ENCODE data around the gene MYO5A. TPM values are rescaled to one million over a fixed set of nuclear protein-coding genes. Genes with fewer than 3 reads are reported as not detected.

MYO5A gene
- total and polyA plus RNA-seq, 2 donors (not counting 1 experiment from before 2014, with no cell fraction given), result 12.2 to 44.4 TPM

DNA sequence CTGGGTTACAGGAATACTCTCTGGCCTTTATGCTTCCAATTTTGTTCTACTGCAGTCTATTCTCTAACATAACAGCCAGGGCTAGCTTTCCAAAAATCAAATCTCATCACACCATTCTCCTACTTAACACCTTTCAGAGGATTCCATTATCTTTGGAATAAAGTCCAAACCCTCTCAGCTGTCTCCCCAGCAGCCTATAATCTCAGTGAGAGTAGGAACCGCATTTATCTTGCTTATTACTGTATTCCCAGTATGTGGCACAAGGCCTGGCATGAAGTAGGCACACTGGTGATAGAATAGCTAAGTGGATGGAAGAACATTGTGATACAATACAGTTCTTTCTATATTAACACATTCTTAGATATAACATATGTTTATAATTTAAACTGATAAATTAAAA lies 184.1 kb downstream of the MYO5A start:
- H4K20me1 ChIP-seq (ENCODE audit: control insufficient read depth, insufficient read depth, low read length, poor library complexity, severe bottlenecking), result no peaks in the 10 kb centered on the region
- H3K9me3 ChIP-seq (ENCODE audit: control extremely low read depth in 1 of 3, control insufficient read depth in 2 of 3, insufficient read depth in 1 of 3, low read length in 2 of 3), result no peaks in the 10 kb centered on the region
- H3K27me3 ChIP-seq (replicated peaks in 1 of 4; ENCODE audit: control extremely low read depth in 1 of 4, control insufficient read depth in 3 of 4, insufficient read depth in 4 of 4, low read length in 3 of 4), result no peaks in the 10 kb centered on the region
- CTCF ChIA-PET, result no interaction called here
- no peak overlapping the region for H2AFZ ChIP-seq (ENCODE audit: insufficient read depth, low read depth, low read length, poor library complexity, severe bottlenecking)
- H3K4me3 ChIP-seq (ENCODE audit: control extremely low read depth in 1 of 5, extremely low read depth in 1 of 5, insufficient read depth in 1 of 5, low read depth in 2 of 5, low read length in 4 of 5), result no peak overlapping the region
- no peak overlapping the region for H3K4me2 ChIP-seq (replicated peaks; ENCODE audit: low read depth, low read length, poor library complexity, severe bottlenecking)
- H3K27ac ChIP-seq (ENCODE audit: low read length in 2 of 2), result no peak overlapping the region
- DNase-seq (no peak), ATAC-seq (ENCODE audit: low read depth) (no peak)
- intact Hi-C loops (cut with micrococcal nuclease), result no loop called here
- POLR2A ChIA-PET, result no interaction called here
- Mint-ChIP-seq H3K27me3 (no peaks in the 10 kb centered on the region), H3K27ac (no peak overlapping the region), H3K4me1 (no peaks in the 10 kb centered on the region), H3K4me3 (no peak overlapping the region), H3K9me3 (ENCODE audit: insufficient read depth) (no peaks in the 10 kb centered on the region)
- peaks cover 9 to 56% of the 10 kb centered on the region in 2 experiments for H3K36me3 ChIP-seq (replicated peaks in 1 of 2; ENCODE audit: control extremely low read depth in 1 of 2, control insufficient read depth in 1 of 2, extremely low read depth in 1 of 2, insufficient read depth in 2 of 2, low read length in 1 of 2)
- H3K9ac ChIP-seq (ENCODE audit: low read length), result no peak overlapping the region
- no peaks in the 10 kb centered on the region for H3K4me1 ChIP-seq (ENCODE audit: control insufficient read depth in 2 of 2, insufficient read depth in 2 of 2, low read length in 2 of 2)
- WGBS (ENCODE audit: insufficient coverage), result no CpG with 5 or more reads among the region's 1 CpG
- no peaks in the 10 kb centered on the region for H3K79me2 ChIP-seq (ENCODE audit: control insufficient read depth, insufficient read depth, low read length)
- no peak for TF ChIP-seq EZH2 (IDR thresholded peaks at IDR 0.05; ENCODE audit: borderline replicate concordance, insufficient read depth, low read depth, low read length, poor library complexity, severe bottlenecking)
- TF ChIP-seq, protein P1, sequence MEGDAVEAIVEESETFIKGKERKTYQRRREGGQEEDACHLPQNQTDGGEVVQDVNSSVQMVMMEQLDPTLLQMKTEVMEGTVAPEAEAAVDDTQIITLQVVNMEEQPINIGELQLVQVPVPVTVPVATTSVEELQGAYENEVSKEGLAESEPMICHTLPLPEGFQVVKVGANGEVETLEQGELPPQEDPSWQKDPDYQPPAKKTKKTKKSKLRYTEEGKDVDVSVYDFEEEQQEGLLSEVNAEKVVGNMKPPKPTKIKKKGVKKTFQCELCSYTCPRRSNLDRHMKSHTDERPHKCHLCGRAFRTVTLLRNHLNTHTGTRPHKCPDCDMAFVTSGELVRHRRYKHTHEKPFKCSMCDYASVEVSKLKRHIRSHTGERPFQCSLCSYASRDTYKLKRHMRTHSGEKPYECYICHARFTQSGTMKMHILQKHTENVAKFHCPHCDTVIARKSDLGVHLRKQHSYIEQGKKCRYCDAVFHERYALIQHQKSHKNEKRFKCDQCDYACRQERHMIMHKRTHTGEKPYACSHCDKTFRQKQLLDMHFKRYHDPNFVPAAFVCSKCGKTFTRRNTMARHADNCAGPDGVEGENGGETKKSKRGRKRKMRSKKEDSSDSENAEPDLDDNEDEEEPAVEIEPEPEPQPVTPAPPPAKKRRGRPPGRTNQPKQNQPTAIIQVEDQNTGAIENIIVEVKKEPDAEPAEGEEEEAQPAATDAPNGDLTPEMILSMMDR (IDR thresholded peaks at IDR 0.05), result no peak

DNA sequence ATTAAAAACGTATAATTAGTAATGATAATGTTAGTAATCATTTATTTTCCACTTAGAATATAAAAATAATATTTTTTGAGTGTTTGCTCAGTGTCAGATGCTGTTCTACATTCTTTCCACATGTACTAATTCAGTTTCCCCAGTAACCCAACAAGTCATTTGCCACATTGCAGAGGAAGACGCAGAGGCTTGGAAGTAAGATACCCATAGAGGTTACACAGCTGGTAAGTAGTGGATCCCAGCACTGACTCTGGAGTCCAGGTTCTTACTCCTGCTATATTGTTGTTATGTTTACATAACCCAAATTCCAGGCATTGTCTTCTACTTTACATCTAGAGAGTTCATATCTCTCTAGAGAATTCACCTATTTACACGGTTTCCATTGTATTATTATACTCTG lies 184.8 kb downstream of the MYO5A start:
- POLR2A ChIA-PET, result no interaction called here
- DNase-seq, result no peak

More for the DNA sequence above, 184.8 kb downstream of the MYO5A start:
- H3K4me1 Mint-ChIP-seq, result no peaks in the 10 kb centered on the region
- H4K20me1 ChIP-seq (ENCODE audit: control insufficient read depth, insufficient read depth, low read length, poor library complexity, severe bottlenecking), result no peaks in the 10 kb centered on the region
- no peaks in the 10 kb centered on the region for H3K4me1 ChIP-seq (ENCODE audit: control insufficient read depth in 2 of 2, insufficient read depth in 2 of 2, low read length in 2 of 2)
- no peaks in the 10 kb centered on the region for H3K9me3 ChIP-seq (ENCODE audit: control extremely low read depth in 1 of 3, control insufficient read depth in 2 of 3, insufficient read depth in 1 of 3, low read length in 2 of 3)
- H3K9ac ChIP-seq (ENCODE audit: low read length), result no peak overlapping the region
- TF ChIP-seq EZH2 (IDR thresholded peaks at IDR 0.05; ENCODE audit: borderline replicate concordance, insufficient read depth, low read depth, low read length, poor library complexity, severe bottlenecking), result no peak
- TF ChIP-seq, protein P1 (IDR thresholded peaks at IDR 0.05), result no peak
- H3K27me3 ChIP-seq (replicated peaks in 1 of 4; ENCODE audit: control extremely low read depth in 1 of 4, control insufficient read depth in 3 of 4, insufficient read depth in 4 of 4, low read length in 3 of 4), result no peaks in the 10 kb centered on the region
- H3K4me2 ChIP-seq (replicated peaks; ENCODE audit: low read depth, low read length, poor library complexity, severe bottlenecking), result no peak overlapping the region
- no peaks in the 10 kb centered on the region for H3K9me3 Mint-ChIP-seq (ENCODE audit: insufficient read depth)
- H3K27ac Mint-ChIP-seq, result no peak overlapping the region
- 40% methylated on average over 1 of the region's 3 CpGs for WGBS (ENCODE audit: insufficient coverage)
- CTCF ChIA-PET, result interaction anchor here (0.6 to 1.0 kb wide), 3 partner anchors 13 to 404 kb away, joined by 3 to 4 read pairs (median 3); no protein-coding TSS in a partner anchor
- no peak overlapping the region for H3K4me3 ChIP-seq (ENCODE audit: control extremely low read depth in 1 of 5, extremely low read depth in 1 of 5, insufficient read depth in 1 of 5, low read depth in 2 of 5, low read length in 4 of 5)
- no peak for ATAC-seq (ENCODE audit: low read depth)
- no peak overlapping the region for H3K27ac ChIP-seq (ENCODE audit: low read length in 2 of 2)
- H3K36me3 ChIP-seq (replicated peaks in 1 of 2; ENCODE audit: control extremely low read depth in 1 of 2, control insufficient read depth in 1 of 2, extremely low read depth in 1 of 2, insufficient read depth in 2 of 2, low read length in 1 of 2), result peaks cover 9 to 49% of the 10 kb centered on the region in 2 experiments
- no peaks in the 10 kb centered on the region for H3K79me2 ChIP-seq (ENCODE audit: control insufficient read depth, insufficient read depth, low read length)
- intact Hi-C loops (cut with micrococcal nuclease), result no loop called here
- no peaks in the 10 kb centered on the region for H3K27me3 Mint-ChIP-seq
- H2AFZ ChIP-seq (ENCODE audit: insufficient read depth, low read depth, low read length, poor library complexity, severe bottlenecking), result no peak overlapping the region
- H3K4me3 Mint-ChIP-seq, result no peak overlapping the region

All from B cell (primary cell).